DMS53 treated with DMSO at 0.1 percent for 48 hours (cell line): ENCODE measurements around the gene SLCO3A1.

ENCODE experiments used
- DNase-seq: peaks from one replicate; lab custom pipeline; 2025; ENCODE audit not compliant: unreplicated experiment; lab: John Stamatoyannopoulos, UW

SLCO3A1 gene

DNA sequence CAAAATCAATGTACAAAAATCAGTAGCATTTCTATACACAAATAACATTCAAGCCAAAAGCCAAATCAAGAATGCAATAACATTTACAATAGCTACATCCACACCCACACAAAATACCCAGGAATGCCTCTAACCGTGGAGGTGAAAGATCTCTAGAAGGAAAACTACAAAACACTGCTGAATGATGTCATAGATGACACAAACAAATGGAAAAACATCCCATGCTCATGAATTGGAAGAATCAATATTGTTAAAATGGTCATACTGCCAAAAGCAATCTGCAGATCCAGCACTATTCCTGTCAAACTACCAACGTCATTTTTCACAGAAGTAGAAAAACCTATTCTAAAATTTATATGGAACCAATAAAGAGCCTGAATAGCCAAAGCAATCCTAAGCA, 143.7 kb downstream of the SLCO3A1 start:
- DNase-seq, result no peak

DNA sequence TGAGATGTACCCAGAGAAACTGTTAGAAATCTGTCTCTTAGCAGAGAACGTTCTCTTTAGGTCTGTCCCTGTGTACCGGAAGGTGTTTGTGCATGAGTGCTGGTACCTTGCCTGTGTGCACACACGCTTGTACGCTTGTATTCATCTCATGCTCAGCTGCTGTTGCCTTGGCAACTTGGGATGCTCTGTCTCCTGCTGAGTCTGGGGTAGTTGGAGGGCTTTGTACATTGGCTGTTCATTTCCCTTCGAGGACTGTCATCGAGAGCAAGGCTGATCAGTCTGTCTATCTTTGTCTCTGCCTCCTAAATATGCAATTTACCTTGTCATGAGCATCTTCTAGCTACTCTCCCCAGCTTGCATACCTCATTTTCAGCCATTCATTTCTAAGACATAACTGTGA, 147.2 kb downstream of the SLCO3A1 start:
- DNase-seq, result no peak

DNA sequence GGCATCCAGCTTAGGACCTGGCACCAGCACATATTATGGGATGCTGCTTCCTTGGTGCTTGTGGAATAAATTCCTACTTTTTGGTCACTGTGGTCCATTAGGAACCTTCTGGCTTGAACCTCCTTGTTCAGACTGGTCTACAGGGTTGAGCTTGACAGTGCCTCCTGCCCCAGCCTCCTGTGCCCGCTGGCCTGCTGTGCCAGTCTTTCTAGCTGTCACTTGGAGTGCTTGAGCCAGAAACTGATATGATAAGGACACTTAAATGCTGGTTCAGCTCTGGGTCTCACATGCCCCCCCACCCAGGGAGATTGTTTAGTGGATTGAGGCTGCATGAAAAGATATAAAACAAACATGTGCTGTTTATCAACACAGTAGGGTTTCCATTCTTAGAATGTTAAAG, 147.8 kb downstream of the SLCO3A1 start:
- DNase-seq, result no peak

DNA sequence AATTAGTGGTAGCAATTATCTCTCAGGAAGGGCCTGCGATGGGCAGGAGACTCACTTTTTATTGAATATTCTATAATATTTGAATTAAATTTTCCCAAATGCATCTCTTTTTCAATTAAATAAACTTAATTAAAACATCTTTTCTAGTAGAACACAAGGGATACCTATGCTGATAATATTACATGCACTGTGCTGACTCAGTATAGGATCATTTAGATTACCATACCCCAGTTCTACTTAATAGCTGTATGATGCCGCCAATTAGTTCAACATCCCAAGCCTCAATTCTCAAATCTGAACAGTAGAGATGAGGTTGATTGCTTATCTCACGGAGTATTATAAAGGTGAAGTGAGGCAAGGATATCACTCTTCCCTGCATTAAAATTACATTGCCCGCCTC, 149.2 kb downstream of the SLCO3A1 start:
- no peak for DNase-seq

DNA sequence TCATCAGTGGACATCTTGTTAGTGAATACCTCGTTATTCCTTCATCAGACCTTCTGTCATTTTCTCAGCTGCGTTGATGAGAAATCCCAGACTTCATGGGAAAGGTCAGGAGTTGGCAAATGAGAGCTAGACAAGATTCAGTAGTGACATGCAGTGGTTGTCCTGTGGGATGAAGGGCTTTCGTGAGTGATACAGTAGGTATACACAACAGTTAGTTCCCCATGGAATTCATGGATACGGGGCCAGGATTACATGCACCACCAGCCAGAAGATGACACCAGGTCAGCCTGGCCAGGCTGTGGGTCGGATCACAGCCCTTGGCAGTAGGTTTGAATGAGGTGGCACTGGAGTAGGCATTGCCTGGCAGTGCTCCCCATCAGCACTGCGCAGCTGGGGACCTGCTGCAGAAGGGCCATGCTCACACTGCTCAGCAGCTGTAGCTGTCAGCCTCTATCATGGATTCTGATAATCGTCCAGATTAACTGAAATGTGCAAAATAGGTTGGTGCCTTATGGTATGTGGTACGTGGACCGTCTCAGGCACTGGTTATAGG, 150.1 kb downstream of the SLCO3A1 start:
- no peak for DNase-seq

DNA sequence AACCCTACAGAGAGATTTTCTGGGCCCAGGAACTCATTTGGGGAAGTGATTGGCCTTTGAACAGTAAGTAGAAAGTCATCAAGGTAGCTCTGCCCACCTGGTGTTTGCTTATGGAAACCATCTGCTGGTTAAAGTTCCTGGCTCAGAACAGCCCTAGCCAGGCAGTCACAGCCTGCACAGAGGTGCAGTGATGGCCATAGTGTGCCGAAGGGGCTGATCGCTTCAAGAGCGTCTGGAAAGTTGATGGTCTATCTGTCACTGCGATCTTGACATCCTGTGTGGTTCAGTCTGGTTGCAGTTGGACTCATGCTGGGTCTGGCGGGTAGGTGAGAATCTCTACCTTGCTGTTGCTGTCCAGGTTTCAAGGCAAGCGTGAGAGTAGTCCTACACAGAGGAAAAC, 151.6 kb downstream of the SLCO3A1 start:
- peak; percentile 74 for DNase-seq

DNA sequence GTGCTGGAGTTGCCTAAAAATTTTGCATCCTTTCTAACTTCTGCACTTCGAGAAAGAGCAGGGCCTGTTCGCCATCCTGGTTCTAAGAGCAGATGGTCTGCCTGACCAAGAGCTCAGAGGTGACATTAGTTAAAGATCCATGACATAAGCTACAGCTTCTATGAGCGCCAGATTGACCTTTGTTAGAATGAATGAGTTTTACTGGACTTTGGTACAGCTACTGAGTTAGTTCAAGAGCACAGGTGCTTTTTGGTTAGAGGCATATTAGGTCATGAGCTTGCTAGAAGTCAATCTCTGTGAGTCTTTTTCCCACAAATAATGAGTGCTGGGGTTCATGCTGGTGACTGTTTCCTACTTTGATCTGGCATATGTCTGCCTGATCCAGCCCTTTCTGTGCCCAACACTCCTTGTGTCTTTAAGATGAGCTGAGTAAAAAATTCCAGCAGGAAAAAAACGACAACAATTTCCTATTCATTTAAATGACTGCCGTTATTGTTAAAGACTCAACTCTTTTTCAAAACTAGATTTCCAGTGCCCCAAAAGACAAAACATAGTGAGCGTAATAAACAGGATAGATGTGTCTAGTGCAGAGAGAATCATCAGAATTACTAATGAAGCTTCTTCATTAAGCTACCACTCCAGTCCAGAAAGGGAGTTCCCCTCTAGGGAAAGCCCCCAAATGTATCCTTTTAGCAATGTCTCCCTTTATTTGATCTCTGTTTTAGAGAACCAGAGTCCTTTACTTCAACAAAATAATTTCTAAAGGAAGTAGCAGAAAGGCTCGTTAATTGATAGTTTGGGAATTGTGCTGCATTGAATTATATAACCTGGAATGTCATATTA, 152.9 kb downstream of the SLCO3A1 start:
- no peak for DNase-seq

DNA sequence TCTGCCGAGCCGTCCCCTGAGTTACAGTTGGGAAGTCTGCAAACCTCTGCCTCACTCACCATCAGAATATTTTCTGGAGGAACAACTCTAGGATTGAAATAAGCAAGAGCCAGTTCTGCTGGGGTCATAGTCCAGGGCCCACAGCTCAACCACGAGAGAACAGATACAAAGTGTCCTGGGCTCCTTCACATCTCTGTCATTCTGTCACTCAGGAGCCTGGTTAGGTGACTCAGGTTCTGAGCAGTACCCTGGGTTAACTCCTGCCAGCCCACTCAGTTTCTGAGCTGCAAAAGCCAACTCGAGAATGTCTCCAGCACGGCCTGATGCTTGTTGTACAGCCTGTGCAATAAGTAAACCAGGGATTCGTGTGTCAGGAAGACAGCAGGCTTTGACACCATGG, 155.7 kb downstream of the SLCO3A1 start:
- no peak for DNase-seq

DNA sequence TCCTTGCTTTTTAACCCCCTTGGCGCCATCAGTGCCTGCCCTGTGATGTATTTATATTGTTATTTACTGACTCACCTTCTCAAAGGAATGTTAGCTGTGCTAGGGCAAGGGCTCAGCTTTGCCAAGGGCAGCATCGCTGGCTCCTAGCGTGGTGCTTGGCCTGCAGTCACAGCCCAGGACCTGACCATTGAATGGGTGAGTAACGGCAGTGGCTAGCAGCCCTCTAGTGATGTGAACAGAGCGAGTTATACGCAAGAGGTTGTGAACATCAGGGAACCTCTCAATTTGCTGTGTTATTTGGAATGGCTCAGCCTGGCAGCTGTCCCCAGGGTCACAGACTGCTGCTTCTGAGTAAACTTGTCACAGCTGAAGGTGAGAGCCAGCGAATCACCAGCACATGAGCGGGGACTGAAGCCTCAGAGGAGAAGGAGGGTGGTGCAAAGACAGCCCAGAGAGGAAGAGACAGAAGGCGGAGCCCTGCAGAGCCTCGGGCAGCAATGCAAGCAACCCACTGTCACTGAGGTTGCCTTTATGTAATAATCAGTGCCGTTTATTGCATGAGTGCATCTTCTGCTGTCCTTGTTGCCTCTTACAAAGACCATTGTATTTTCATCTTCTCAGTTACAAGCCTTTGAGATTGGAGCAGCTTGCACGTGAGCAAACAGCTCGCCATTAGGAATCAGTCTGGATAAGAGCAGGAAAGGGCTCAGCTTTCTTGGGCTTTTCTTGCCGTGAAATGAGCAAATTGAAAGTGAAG, 158.3 kb downstream of the SLCO3A1 start:
- peak; percentile 22 for DNase-seq

DNA sequence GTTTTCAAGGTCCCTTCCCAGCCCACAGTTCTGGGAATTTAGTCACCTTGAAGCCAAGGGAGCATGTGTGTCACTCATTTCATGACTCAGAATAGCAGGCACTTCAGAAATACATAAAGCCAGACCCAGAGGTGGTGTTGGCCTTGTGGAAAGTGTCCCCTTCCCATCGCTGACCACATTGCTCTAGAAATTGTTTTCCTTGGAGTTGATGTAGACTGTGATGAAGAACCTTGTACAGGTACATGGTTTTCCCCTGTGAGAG, 158.8 kb downstream of the SLCO3A1 start:
- DNase-seq, result no peak

DNA sequence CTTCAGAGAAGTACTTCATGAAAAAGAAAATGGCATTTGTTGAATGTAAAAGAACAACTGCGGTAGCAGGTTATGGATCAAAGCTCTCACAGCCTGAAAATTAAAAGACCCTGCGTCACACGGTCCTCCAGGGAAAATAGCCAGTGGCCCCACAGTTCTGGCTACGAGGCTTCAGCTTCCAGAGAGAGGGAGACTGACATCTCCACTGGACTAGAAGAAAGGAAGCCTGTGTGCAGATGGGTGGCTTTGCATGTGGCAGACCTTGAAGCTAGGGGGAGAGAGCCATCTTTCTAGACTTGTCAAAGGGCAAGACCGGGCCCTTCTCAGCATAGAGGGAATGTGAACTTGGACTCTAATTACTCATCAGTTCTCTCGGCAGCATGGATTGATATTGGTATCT, 159.4 kb downstream of the SLCO3A1 start:
- DNase-seq, result no peak

DNA sequence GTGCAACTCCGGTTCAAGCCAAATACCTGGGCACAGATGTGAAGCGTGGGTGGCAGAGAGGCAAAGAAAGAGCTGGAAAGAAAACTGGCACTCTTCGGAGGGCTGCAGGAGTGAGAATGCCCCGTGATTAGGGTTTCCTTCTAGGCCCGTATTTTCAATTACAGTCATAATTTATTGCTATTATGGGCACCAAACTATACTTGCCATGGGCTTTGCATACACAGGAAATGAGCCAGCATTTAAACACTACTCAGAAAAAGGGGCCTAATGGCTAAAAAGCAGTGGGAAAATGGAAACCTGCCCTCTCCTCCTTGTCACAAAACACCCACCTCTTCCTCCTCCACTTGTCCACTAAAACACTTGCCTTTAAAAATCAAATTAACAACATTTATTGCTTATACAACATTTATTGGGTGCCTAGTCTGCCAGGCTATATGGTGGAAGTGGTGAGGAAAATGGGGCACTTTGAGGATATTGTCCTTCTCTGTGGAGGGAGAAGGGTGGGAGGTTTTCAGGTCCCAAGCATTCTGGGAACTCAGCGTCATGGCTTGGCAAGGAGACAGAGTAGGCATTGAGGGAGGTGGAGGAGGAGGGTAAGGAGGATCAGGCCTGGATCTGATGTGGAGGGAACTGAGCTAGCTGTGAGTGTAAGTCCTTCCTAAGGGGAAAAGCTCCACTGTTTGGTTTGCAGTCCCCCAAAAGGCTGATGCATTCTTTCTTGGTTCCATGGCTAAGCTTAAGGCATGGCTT, 160.9 kb downstream of the SLCO3A1 start:
- no peak for DNase-seq

DNA sequence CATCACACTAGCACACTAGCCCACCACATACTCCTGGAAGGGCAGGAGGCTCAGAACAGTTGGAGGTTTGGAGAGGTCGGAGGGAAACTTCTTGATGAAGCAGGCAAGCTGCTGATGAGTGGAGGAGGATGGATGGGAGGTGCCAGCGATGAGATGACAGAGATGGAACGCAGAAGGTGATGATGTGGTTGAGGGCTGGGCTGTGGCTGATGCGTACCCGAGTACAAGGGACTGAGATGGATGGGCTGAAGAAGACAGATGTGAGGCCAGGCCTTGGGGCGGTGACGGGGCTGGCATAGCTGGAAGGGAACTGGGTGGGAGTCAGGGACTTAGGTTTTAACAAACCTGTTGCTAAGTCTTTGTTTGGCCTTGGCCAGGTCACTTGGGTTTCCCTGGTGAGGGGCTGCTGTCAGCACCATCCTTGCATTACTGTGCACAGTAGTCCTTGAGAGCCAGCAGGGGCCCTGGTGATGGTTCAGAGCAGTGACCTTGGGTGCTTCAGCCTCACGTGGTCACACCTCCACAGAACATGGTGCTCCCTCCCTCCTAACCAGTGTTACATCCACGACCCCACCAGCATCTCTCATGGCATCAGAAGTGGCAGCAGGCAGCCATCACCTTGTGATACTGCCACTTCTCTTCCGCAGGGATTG, 164.5 kb downstream of the SLCO3A1 start:
- no peak for DNase-seq

DNA sequence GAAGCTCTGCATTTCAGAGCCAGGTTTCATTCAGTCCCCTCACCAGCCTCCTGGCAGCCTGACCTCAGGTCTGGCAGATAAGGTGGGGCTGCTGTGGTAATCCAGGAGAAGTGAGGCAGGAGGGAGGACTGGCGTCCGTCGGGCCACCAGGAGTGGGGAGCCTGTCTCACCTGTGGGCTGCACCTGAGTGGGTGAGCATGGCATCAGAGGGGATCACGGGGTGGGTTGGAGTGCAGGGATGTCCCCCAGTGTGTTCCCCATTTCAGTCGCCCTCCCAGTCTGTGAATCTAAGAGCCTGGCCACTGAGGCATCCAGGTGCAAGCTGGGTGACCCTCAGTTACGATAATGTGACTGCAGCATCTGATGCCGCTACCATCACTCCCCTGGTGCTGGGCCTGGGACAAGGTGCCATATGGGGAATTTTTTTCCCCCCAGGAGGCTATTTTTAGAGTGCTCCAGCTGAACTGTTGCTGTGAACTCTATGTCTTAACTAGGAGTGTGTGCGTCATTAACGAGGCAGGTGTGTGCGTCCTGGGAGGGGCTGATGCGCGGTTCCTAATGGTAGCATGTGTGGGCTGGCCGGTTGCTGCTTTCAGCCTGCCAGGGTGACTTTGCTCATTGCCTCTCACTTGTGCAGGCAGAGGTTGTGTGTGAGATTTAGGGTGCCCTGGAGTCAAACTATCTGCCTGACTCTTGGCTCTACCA, 165.2 kb downstream of the SLCO3A1 start:
- DNase-seq, result no peak

DNA sequence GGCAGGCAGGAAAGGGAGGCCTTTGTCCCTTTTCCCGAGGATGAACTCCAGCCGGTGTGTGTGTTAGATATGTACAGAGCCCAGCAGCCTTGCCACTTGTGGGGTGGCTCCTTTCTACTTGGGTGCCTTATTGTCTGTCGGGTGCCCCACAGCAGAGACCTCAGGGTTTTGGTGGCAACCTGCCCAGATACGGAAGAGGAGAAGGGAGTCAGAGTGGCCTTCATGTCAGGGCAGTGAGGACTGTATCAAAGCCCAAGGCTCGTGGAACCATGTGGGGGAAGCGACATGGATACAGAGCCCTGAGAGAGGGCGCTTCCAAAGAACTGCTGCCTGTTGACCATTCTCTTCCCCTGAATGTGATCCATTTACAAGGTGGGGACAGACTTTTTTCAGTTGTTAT, 166.2 kb downstream of the SLCO3A1 start:
- no peak for DNase-seq

DNA sequence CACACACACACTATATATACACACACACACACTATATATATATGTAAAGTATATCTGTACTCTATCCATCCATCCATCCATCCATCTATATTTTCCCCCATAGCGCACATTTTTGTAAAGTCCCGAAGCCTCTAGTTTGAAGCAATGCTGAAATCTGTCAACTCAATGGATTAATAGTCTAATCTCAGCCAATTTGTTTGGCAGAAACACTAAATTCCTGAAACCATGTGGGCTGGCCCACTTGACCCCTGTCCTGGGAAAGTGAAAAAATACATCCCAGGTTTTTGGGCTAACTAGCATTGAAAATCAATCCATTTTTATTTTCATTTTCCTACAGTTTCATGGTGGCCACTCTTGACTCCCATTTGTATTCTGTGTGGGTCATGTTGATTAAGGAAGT, 166.7 kb downstream of the SLCO3A1 start:
- DNase-seq, result no peak

DNA sequence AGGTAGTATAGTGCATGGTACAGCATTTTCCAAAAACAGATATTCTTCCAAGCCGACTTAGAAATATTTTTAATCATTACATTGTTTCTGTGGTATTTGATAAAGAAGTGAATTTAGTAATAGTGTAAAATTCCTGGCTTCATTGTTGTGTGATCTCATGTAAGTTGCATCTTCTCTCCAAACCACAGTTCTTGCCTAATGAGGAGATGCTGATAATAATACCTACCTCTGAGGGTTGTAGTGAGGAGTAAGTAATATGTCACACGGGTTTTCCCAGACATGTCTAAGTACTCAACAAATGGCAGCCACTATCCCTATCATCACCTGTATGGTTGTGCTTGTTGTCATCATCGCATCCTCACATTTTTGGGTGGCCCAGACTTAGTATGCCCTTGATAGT, 167.3 kb downstream of the SLCO3A1 start:
- DNase-seq, result no peak

DNA sequence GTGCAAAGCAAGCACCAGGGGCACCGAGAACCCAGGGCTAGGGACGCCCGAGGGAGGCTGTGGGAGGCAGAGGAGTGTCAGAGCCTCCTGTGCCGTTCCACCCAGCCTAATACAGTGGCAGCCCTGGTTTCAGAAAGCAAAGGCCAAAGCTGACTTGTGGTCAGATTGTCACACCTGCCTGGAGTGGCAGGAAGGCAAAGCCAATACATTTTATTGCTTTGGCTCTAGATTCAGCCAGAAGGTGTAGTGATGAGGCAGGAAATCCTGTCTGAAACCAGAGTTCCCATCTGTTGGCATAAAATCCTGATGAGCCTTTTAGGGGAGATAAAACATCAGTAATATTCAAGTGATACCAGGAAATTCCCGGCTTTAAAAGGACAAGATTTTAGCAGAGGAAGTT, 168.3 kb downstream of the SLCO3A1 start:
- no peak for DNase-seq

DNA sequence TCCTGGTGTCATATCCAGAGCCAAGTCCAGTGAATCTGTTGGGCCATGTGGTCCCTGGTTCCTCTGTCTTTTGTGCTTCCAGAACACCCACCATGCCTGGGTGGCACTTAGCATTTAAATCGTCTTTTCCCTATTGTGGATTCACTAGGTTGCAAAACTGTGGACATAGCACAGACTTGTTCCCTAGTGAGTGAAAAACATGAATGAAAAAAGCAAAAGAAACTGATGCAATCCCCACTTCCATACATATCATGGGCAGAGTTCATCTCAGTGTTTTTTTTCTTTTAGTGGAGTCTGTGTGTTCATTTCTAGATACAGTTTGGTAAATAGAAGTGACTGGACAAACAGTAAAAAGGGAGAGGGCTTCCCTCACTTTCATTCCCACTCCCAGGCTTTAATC, 170.5 kb downstream of the SLCO3A1 start:
- DNase-seq, result no peak

DNA sequence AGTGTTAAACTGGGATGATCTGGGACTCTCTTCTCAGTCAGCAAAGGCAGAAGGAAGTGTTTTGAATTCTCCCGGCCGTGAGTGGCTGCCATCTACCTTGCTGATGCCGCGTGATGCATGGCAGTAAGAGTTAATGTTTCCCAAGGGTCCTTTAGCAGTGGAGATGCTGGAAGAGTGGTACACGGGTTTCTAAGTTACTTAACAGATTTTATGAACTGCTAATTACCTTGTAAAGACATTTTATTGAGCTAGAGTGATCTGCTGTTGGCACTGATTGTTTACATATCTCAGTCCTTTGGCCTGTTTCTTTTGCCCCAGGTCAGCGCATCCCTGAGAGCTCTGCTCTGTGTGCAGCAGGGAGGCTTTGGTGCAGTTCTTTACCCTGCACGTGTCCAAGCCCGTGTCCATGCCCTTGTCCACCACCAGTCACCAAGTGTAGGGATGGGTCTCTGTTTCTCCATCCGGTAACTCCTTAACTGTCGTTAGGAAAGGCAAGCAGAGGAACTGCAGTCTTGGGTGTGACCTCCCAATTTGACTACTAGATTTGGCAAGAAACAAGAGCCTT, 172.3 kb downstream of the SLCO3A1 start:
- DNase-seq, result no peak
